SK-N-SH treated with all-trans-retinoic acid at 6 μM for 48 hours (cell line): ENCODE data around the gene PIGP.

Experiments used
- ARNTL ChIP-seq: fragments of 450-650 bp; formaldehyde crosslinking; IDR thresholded peaks from 2 replicates; pipeline ENCODE4 v1.5.0; 2020; ENCODE audit warnings: low read depth, mild to moderate bottlenecking, moderate library complexity, borderline replicate concordance
- CREB5 ChIP-seq: fragments of 250-450 bp; sonication (Bioruptor Pico); IDR thresholded peaks from 2 replicates; pipeline ENCODE4 v1.5.1; 2020; ENCODE audit warnings: low read depth, mild to moderate bottlenecking, moderate library complexity
- CSRNP3 ChIP-seq: fragments of 250-450 bp; sonication (Bioruptor Pico); IDR thresholded peaks from 2 replicates; pipeline ENCODE4 v1.5.1; 2021; ENCODE audit warnings: mild to moderate bottlenecking, moderate library complexity
- PATZ1 ChIP-seq: fragments of 250-450 bp; sonication (Bioruptor Pico); IDR thresholded peaks from 2 replicates; pipeline ENCODE4 v1.8.0; 2020; ENCODE audit warnings: mild to moderate bottlenecking, moderate library complexity, borderline replicate concordance
- POU6F1 ChIP-seq: fragments of 250-450 bp; sonication (Bioruptor Pico); IDR thresholded peaks from 2 replicates; pipeline ENCODE4 v1.8.0; 2021; ENCODE audit warnings: low read depth, mild to moderate bottlenecking, moderate library complexity, borderline replicate concordance
- PPARA ChIP-seq: fragments of 250-450 bp; sonication (Bioruptor Pico); IDR thresholded peaks from 2 replicates; pipeline ENCODE4 v1.5.0; 2020; ENCODE audit warnings: mild to moderate bottlenecking, borderline replicate concordance
- RARB ChIP-seq: fragments of 250-450 bp; sonication (Bioruptor Pico); IDR thresholded peaks from 2 replicates; pipeline ENCODE4 v1.8.0; 2021; ENCODE audit warnings: mild to moderate bottlenecking, moderate library complexity
- TCF4 ChIP-seq: fragments of 250-450 bp; sonication (Bioruptor Pico); IDR thresholded peaks from 2 replicates; pipeline ENCODE4 v1.8.0; 2021; ENCODE audit warnings: mild to moderate bottlenecking, moderate library complexity, borderline replicate concordance
- ZFP3 ChIP-seq: fragments of 250-450 bp; sonication (Bioruptor Pico); IDR thresholded peaks from 2 replicates; pipeline ENCODE4 v1.5.0; 2020; ENCODE audit warnings: mild to moderate bottlenecking, moderate library complexity
- ZFP30 ChIP-seq: fragments of 450-650 bp; formaldehyde crosslinking; IDR thresholded peaks from 2 replicates; pipeline ENCODE4 v1.5.0; 2022; ENCODE audit warnings: mild to moderate bottlenecking, moderate library complexity
- ZNF8 ChIP-seq: fragments of 450-650 bp; formaldehyde crosslinking; IDR thresholded peaks from 2 replicates; pipeline ENCODE4 v1.5.0; 2020; ENCODE audit warnings: mild to moderate bottlenecking, moderate library complexity
- TF ChIP-seq, protein P1 (sequence below): fragments of 250-450 bp; sonication (Bioruptor Pico); IDR thresholded peaks from 2 replicates; pipeline ENCODE4 v1.5.0; 2020; ENCODE audit warnings: mild to moderate bottlenecking, moderate library complexity

DNA sequence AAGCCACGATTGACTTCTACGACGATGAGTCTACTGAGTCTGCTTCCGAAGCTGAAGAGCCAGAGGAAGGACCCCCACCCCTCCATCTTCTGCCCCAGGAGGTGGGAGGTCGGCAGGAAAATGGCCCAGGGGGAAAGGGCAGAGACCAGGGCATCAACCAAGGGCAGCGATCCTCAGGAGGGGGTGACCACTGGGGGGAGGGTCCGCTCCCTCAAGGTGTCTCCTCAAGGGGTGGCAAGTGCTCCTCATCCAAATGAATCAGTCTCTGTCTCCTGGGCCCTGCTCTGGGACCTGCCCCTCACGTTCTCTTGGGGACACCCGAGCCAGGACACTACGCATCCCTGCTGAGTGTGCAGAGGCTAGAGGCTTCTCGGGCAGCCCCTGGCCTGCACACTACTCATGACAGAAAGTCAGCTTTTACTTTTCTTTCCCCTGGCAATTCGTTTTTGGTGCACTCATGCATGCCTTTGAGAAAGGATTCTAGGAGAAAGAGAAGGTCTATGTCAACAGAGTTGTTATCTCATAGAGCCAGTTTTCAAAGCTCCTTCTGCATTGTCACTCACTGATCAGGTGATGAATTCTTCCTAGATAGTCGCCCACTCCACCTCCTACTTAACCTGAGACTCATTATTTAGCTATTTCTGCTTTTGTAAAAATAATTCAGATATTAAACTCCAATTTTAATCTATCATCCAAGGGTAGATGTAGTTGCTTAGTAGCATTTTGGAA is 54.8 kb downstream of the PIGP start:
- TF ChIP-seq RARB (CRISPR knock-in tag) = no peak
- TF ChIP-seq, protein P1, sequence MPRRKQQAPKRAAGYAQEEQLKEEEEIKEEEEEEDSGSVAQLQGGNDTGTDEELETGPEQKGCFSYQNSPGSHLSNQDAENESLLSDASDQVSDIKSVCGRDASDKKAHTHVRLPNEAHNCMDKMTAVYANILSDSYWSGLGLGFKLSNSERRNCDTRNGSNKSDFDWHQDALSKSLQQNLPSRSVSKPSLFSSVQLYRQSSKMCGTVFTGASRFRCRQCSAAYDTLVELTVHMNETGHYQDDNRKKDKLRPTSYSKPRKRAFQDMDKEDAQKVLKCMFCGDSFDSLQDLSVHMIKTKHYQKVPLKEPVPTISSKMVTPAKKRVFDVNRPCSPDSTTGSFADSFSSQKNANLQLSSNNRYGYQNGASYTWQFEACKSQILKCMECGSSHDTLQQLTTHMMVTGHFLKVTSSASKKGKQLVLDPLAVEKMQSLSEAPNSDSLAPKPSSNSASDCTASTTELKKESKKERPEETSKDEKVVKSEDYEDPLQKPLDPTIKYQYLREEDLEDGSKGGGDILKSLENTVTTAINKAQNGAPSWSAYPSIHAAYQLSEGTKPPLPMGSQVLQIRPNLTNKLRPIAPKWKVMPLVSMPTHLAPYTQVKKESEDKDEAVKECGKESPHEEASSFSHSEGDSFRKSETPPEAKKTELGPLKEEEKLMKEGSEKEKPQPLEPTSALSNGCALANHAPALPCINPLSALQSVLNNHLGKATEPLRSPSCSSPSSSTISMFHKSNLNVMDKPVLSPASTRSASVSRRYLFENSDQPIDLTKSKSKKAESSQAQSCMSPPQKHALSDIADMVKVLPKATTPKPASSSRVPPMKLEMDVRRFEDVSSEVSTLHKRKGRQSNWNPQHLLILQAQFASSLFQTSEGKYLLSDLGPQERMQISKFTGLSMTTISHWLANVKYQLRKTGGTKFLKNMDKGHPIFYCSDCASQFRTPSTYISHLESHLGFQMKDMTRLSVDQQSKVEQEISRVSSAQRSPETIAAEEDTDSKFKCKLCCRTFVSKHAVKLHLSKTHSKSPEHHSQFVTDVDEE (CRISPR knock-in tag) = no peak
- no peak for TF ChIP-seq ARNTL (CRISPR knock-in tag)
- no peak for TF ChIP-seq CSRNP3
- no peak for TF ChIP-seq POU6F1 (CRISPR knock-in tag)
- no peak for TF ChIP-seq ZNF8 (CRISPR knock-in tag)
- TF ChIP-seq CREB5 (CRISPR knock-in tag) = no peak
- no peak for TF ChIP-seq PPARA (CRISPR knock-in tag)
- no peak for TF ChIP-seq ZFP3 (CRISPR knock-in tag)
- TF ChIP-seq TCF4 (CRISPR knock-in tag) = no peak
- TF ChIP-seq ZFP30 = no peak
- TF ChIP-seq PATZ1 (CRISPR knock-in tag) = no peak
